A549 (cell line): Measurements from ENCODE around the gene SLC17A8. TPM values are rescaled to one million over a fixed set of nuclear protein-coding genes. Genes with fewer than 3 reads are reported as not detected.

Experiments
- ATAC-seq, 2 experiments: fragments of 200-7000 bp in 1 of 2; fragments of >200 bp in 1 of 2; cut with Nextera tagmentation in 1 of 2; cut with Tn5 transposase in 1 of 2; 3 replicates each; pipeline versions ENCODE4 v1.8.0 to v1.9.1; 2018 to 2020; ENCODE audit warnings: mild to moderate bottlenecking in 1 of 2, moderate library complexity in 1 of 2
- CTCF ChIA-PET: fragments of 300-600 bp; sonication (Branson Sonifier 250); formaldehyde crosslinking; extraction: SDS; loops from one replicate; lab custom pipeline; 2021; ENCODE audit warnings: antibody characterized with exemption, inconsistent platforms; lab: Yijun Ruan, JAX
- POLR2A ChIA-PET: fragments of 350-600 bp; formaldehyde crosslinking; extraction: SDS; loops from one replicate; lab custom pipeline; 2021; ENCODE audit warnings: antibody characterized with exemption, inconsistent platforms; lab: Yijun Ruan, JAX
- DNase-seq, 2 experiments: peaks; one replicate each; pipeline versions ENCODE4 v3.0.0 to v3.0.0-alpha.2; 2011 to 2016; ENCODE audit warnings: low read depth in 1 of 2, low spot score in 1 of 2
- FAIRE-seq: peaks from 2 replicates; lab custom pipeline; 2011; peaks lifted over from hg19 to GRCh38; lab: Jason Lieb, UNC
- H3K27ac ChIP-seq, 2 experiments: fragments of >200 bp; sonication (Bioruptor Twin); formaldehyde crosslinking; 3 replicates each; pipeline ENCODE4 v1.5.1; 2016 to 2017
- H3K4me1 ChIP-seq: fragments of >200 bp; sonication (Bioruptor Twin); formaldehyde crosslinking; 3 replicates; pipeline ENCODE4 v1.6.1; 2016
- H3K4me2 ChIP-seq: fragments of >200 bp; sonication (Bioruptor Twin); formaldehyde crosslinking; 3 replicates; pipeline ENCODE4 v1.6.1; 2016
- H3K4me3 ChIP-seq: fragments of >200 bp; sonication (Bioruptor Twin); formaldehyde crosslinking; 3 replicates; pipeline ENCODE4 v1.5.1; 2016
- H3K9me3 ChIP-seq: fragments of >200 bp; sonication (Bioruptor Twin); formaldehyde crosslinking; 3 replicates; pipeline ENCODE4 v1.6.1; 2016
- CBX8 ChIP-seq: fragments of 200-600 bp; sonication (generic); IDR thresholded peaks from 2 replicates; pipeline ENCODE4 v1.6.1; 2016
- CEBPB ChIP-seq, 2 experiments: fragments of >200 bp in 1 of 2; sonication (Bioruptor Twin) in 1 of 2; formaldehyde crosslinking in 1 of 2; IDR thresholded peaks; 2 replicates each; pipeline ENCODE4 v1.6.1; 2012 to 2016
- CHD4 ChIP-seq: fragments of 200-600 bp; sonication (generic); IDR thresholded peaks from 2 replicates; pipeline ENCODE4 v1.6.1; 2016; ENCODE audit warnings: antibody characterized with exemption, mild to moderate bottlenecking, borderline replicate concordance
- EHF ChIP-seq: fragments of 250-450 bp; sonication (Bioruptor Pico); IDR thresholded peaks from 2 replicates; pipeline ENCODE4 v1.5.0; 2020; ENCODE audit warnings: mild to moderate bottlenecking
- EP300 ChIP-seq, 2 experiments: fragments of >200 bp; sonication (Bioruptor Twin); formaldehyde crosslinking; IDR thresholded peaks; 2 replicates in 1 of 2; 3 replicates in 1 of 2; pipeline ENCODE4 v1.6.1; 2016 to 2017
- FOSB ChIP-seq: fragments of 250-450 bp; sonication (Bioruptor Pico); IDR thresholded peaks from 2 replicates; pipeline ENCODE4 v1.5.0; 2020; ENCODE audit warnings: mild to moderate bottlenecking, moderate library complexity
- FOSL2 ChIP-seq, 2 experiments: fragments of 450-650 bp in 1 of 2; fragments of >200 bp in 1 of 2; sonication (Bioruptor Twin) in 1 of 2; formaldehyde crosslinking; IDR thresholded peaks; 2 replicates each; pipeline versions ENCODE4 v1.5.0 to v1.6.1; 2016 to 2020; ENCODE audit warnings: mild to moderate bottlenecking in 1 of 2, moderate library complexity in 1 of 2
- HEYL ChIP-seq: fragments of 250-450 bp; sonication (Bioruptor Pico); IDR thresholded peaks from 2 replicates; pipeline ENCODE4 v1.8.0; 2021; ENCODE audit warnings: mild to moderate bottlenecking, moderate library complexity
- HOXA7 ChIP-seq: fragments of 250-450 bp; sonication (Bioruptor Pico); IDR thresholded peaks from 2 replicates; pipeline ENCODE4 v1.5.0; 2020; ENCODE audit warnings: mild to moderate bottlenecking, moderate library complexity
- HOXB5 ChIP-seq: fragments of 250-450 bp; sonication (Bioruptor Pico); IDR thresholded peaks from 2 replicates; pipeline ENCODE4 v1.5.0; 2020; ENCODE audit warnings: mild to moderate bottlenecking, moderate library complexity
- JUNB ChIP-seq: fragments of >200 bp; sonication (Bioruptor Twin); formaldehyde crosslinking; IDR thresholded peaks from 2 replicates; pipeline ENCODE4 v1.6.1; 2016
- KDM1A ChIP-seq: fragments of 200-600 bp; sonication (generic); IDR thresholded peaks from 2 replicates; pipeline ENCODE4 v1.6.1; 2016; ENCODE audit warnings: low read depth, mild to moderate bottlenecking
- KDM5A ChIP-seq: fragments of 200-600 bp; sonication (generic); IDR thresholded peaks from 2 replicates; pipeline ENCODE4 v1.6.1; 2016; ENCODE audit warnings: antibody characterized with exemption, mild to moderate bottlenecking
- MYC ChIP-seq: IDR thresholded peaks from 2 replicates; pipeline ENCODE4 v1.6.1; 2012; ENCODE audit warnings: mild to moderate bottlenecking, inconsistent platforms, low read length, improper control_type of control experiment, borderline replicate concordance
- NPAS2 ChIP-seq: fragments of 250-450 bp; sonication (Bioruptor Pico); IDR thresholded peaks from 2 replicates; pipeline ENCODE4 v1.8.0; 2022; ENCODE audit warnings: mild to moderate bottlenecking, moderate library complexity, borderline replicate concordance
- NR3C1 ChIP-seq: fragments of >200 bp; sonication (Bioruptor Twin); formaldehyde crosslinking; IDR thresholded peaks from 3 replicates; pipeline ENCODE4 v1.6.1; 2017
- PHF8 ChIP-seq: fragments of 200-600 bp; sonication (generic); IDR thresholded peaks from 2 replicates; pipeline ENCODE4 v1.6.1; 2016; ENCODE audit warnings: low read depth, mild to moderate bottlenecking, antibody characterized with exemption, moderate library complexity, borderline replicate concordance
- POLR2A ChIP-seq: IDR thresholded peaks from 2 replicates; pipeline ENCODE4 v1.6.1; 2012; ENCODE audit warnings: mild to moderate bottlenecking, low read length
- POLR2AphosphoS2 ChIP-seq: conservative IDR thresholded peaks from 2 replicates; pipeline ENCODE4 v1.6.1; 2012; ENCODE audit warnings: low read length, improper control_type of control experiment, inconsistent platforms
- RAD21 ChIP-seq, 2 experiments: fragments of >200 bp in 1 of 2; sonication (Bioruptor Twin) in 1 of 2; formaldehyde crosslinking in 1 of 2; IDR thresholded peaks in 1 of 2; conservative IDR thresholded peaks in 1 of 2; 2 replicates in 1 of 2; 3 replicates in 1 of 2; pipeline ENCODE4 v1.6.1; 2012 to 2018; ENCODE audit warnings: inconsistent platforms in 1 of 2
- RFX5 ChIP-seq: fragments of 450-650 bp; IDR thresholded peaks from 2 replicates; pipeline ENCODE4 v1.7.1; 2014; ENCODE audit warnings: antibody characterized with exemption, mild to moderate bottlenecking, moderate library complexity
- TP53 ChIP-seq: fragments of 250-450 bp; sonication (Bioruptor Pico); IDR thresholded peaks from 2 replicates; pipeline ENCODE4 v1.5.0; 2021; ENCODE audit warnings: mild to moderate bottlenecking, moderate library complexity
- WGBS: methylation state at CpG from one replicate; pipeline ENCODE4 v1.1.6; 2017; ENCODE audit errors: missing lambda C conversion rate; 5-methylcytosine and 5-hydroxymethylcytosine counted together
- polyA plus RNA-seq, 4 experiments: library from polyadenylated mRNA; depleted of rRNA in 3 of 4; stranded (reverse); fragments of >200 nt; fragmentation: RNase III in 1 of 4; extraction: RNeasy Plus Mini Kit Qiagen cat#74134 plus additional on column Dnase treatment in 1 of 4; gene quantifications; 2 replicates in 3 of 4; 3 replicates in 1 of 4; pipeline ENCODE4 v1.2.3, GENCODE V29; 2011 to 2017
- TF ChIP-seq, protein P1 (sequence below): fragments of >200 bp; sonication (Bioruptor Twin); formaldehyde crosslinking; IDR thresholded peaks from 2 replicates; pipeline ENCODE4 v1.6.1; 2016
- TF ChIP-seq, protein P2 (sequence below): IDR thresholded peaks from 2 replicates; pipeline ENCODE4 v1.6.1; 2012
- TF ChIP-seq, protein P3 (sequence below): fragments of 250-450 bp; sonication (Bioruptor Pico); IDR thresholded peaks from 2 replicates; pipeline ENCODE4 v1.5.0; 2021; ENCODE audit warnings: mild to moderate bottlenecking, moderate library complexity, borderline replicate concordance
- TF ChIP-seq, protein P4 (sequence below): fragments of 250-450 bp; sonication (Bioruptor Pico); IDR thresholded peaks from 2 replicates; pipeline ENCODE4 v1.5.0; 2020; ENCODE audit warnings: low read depth, mild to moderate bottlenecking, moderate library complexity
- TF ChIP-seq, protein P5 (sequence below): fragments of 150-350 bp; IDR thresholded peaks from 2 replicates; pipeline ENCODE4 v1.6.1; 2014; ENCODE audit warnings: low read depth, mild to moderate bottlenecking, low read length
- TF ChIP-seq, protein P6 (sequence below): fragments of 200-600 bp; sonication (generic); IDR thresholded peaks from 2 replicates; pipeline ENCODE4 v1.6.1; 2016; ENCODE audit warnings: antibody characterized with exemption, mild to moderate bottlenecking, moderate library complexity

SLC17A8 gene
- polyA plus RNA-seq, 2 of the 4 experiments (the other 2 are of a cell fraction): 0.03 to 0.04 TPM

DNA sequence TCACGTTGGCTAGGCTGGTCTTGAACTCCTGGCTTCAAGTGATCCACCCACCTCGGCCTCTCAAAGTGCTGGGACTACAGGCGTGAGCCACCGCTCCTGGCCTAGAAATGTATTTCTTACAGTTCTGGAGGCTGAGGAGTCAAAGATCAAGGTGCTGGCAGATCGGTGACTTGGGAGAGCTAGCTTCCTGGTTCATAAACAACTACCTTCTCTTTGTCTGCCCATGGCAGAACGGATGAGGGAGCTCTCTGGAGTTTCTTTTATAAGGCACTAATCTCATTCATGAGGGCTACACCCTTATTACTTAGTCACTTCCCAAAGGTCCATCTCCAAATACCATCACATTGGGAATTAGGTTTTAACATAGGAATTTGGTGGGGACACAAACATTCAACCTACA, 38.9 kb downstream of the SLC17A8 start:
- Histone ChIP-seq H3K27ac (no peak overlapping the region), H3K4me2 (no peak overlapping the region), H3K9me3 (no peaks in the 10 kb centered on the region), H3K4me1 (no peaks in the 10 kb centered on the region), H3K4me3 (no peak overlapping the region)
- TF ChIP-seq, protein P1, sequence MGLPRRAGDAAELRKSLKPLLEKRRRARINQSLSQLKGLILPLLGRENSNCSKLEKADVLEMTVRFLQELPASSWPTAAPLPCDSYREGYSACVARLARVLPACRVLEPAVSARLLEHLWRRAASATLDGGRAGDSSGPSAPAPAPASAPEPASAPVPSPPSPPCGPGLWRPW: no peak
- TF ChIP-seq POLR2A (no peak), HOXB5 (CRISPR knock-in tag) (no peak), HOXA7 (no peak), HEYL (no peak), CHD4 (no peak), NPAS2 (CRISPR knock-in tag) (no peak), KDM1A (no peak), MYC (no peak), PHF8 (no peak), TP53 (CRISPR knock-in tag) (no peak), CEBPB (IDR thresholded peaks at IDR 0.05) (no peak), JUNB (no peak), FOSL2 (IDR thresholded peaks at IDR 0.05) (no peak), FOSL2 (CRISPR knock-in tag; IDR thresholded peaks at IDR 0.05) (no peak), KDM5A (no peak), EHF (no peak), POLR2AphosphoS2 (no peak), EP300 (IDR thresholded peaks at IDR 0.05) (no peak)
- TF ChIP-seq, protein P2, sequence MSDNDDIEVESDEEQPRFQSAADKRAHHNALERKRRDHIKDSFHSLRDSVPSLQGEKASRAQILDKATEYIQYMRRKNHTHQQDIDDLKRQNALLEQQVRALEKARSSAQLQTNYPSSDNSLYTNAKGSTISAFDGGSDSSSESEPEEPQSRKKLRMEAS: no peak
- TF ChIP-seq, protein P3, sequence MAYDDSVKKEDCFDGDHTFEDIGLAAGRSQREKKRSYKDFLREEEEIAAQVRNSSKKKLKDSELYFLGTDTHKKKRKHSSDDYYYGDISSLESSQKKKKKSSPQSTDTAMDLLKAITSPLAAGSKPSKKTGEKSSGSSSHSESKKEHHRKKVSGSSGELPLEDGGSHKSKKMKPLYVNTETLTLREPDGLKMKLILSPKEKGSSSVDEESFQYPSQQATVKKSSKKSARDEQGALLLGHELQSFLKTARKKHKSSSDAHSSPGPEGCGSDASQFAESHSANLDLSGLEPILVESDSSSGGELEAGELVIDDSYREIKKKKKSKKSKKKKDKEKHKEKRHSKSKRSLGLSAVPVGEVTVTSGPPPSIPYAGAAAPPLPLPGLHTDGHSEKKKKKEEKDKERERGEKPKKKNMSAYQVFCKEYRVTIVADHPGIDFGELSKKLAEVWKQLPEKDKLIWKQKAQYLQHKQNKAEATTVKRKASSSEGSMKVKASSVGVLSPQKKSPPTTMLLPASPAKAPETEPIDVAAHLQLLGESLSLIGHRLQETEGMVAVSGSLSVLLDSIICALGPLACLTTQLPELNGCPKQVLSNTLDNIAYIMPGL (CRISPR knock-in tag): no peak
- ChIA-PET POLR2A (no interaction called here), CTCF (interaction anchor here (1.8 kb wide), 1 partner anchor 9 kb away, joined by 5 read pairs; no protein-coding TSS in a partner anchor)
- ATAC-seq (no peak), DNase-seq (no peak), FAIRE-seq (no peak)
- 69% methylated on average over 6 of the region's 6 CpGs for WGBS

DNA sequence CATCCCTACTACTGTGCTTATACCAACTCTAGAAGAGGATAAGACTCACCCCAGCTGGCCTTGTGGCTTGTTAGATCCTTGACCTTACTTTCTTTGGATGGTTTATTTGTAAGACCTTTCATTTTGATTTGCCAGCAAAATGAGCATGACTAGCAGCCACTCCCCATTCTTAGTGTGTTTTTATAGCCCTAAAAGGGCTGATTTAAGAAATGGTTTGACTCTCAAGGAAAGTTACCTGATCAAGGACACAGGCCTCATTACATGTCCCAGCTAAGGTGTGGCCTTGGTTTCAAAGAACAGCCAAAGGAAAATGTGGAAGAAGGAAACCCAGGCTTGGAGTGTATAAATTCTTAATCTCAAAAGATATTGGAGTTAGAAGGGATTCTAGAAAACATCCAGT, 41.4 kb downstream of the SLC17A8 start:
- DNase-seq (no peak), FAIRE-seq (no peak), ATAC-seq (no peak)
- no peaks in the 10 kb centered on the region for H3K9me3 ChIP-seq
- peaks cover 23% of the 10 kb centered on the region for H3K4me1 ChIP-seq
- CTCF ChIA-PET: interaction anchor here (0.7 to 1.5 kb wide), 4 partner anchors 8 to 156 kb away, joined by 3 read pairs; no protein-coding TSS in a partner anchor
- H3K27ac ChIP-seq: no peak overlapping the region
- H3K4me2 ChIP-seq: no peak overlapping the region
- POLR2A ChIA-PET: no interaction called here
- H3K4me3 ChIP-seq: no peak overlapping the region
- no peak for TF ChIP-seq CBX8
- no peak for TF ChIP-seq HEYL
- no peak for TF ChIP-seq FOSL2 (IDR thresholded peaks at IDR 0.05)
- no peak for TF ChIP-seq FOSL2 (CRISPR knock-in tag; IDR thresholded peaks at IDR 0.05)
- no peak for TF ChIP-seq FOSB (CRISPR knock-in tag)
- TF ChIP-seq, protein P4, sequence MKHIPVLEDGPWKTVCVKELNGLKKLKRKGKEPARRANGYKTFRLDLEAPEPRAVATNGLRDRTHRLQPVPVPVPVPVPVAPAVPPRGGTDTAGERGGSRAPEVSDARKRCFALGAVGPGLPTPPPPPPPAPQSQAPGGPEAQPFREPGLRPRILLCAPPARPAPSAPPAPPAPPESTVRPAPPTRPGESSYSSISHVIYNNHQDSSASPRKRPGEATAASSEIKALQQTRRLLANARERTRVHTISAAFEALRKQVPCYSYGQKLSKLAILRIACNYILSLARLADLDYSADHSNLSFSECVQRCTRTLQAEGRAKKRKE: no peak
- no peak for TF ChIP-seq NPAS2 (CRISPR knock-in tag)
- no peak for TF ChIP-seq POLR2A
- no peak for TF ChIP-seq NR3C1
- no peak for TF ChIP-seq RAD21 (conservative IDR thresholded peaks at IDR 0.05 in 1 of 2, IDR thresholded peaks at IDR 0.05 in 1 of 2)
- TF ChIP-seq RFX5: no peak
- TF ChIP-seq, protein P3 (CRISPR knock-in tag): no peak
- TF ChIP-seq, protein P5, sequence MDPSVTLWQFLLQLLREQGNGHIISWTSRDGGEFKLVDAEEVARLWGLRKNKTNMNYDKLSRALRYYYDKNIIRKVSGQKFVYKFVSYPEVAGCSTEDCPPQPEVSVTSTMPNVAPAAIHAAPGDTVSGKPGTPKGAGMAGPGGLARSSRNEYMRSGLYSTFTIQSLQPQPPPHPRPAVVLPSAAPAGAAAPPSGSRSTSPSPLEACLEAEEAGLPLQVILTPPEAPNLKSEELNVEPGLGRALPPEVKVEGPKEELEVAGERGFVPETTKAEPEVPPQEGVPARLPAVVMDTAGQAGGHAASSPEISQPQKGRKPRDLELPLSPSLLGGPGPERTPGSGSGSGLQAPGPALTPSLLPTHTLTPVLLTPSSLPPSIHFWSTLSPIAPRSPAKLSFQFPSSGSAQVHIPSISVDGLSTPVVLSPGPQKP: no peak
- TF ChIP-seq, protein P6, sequence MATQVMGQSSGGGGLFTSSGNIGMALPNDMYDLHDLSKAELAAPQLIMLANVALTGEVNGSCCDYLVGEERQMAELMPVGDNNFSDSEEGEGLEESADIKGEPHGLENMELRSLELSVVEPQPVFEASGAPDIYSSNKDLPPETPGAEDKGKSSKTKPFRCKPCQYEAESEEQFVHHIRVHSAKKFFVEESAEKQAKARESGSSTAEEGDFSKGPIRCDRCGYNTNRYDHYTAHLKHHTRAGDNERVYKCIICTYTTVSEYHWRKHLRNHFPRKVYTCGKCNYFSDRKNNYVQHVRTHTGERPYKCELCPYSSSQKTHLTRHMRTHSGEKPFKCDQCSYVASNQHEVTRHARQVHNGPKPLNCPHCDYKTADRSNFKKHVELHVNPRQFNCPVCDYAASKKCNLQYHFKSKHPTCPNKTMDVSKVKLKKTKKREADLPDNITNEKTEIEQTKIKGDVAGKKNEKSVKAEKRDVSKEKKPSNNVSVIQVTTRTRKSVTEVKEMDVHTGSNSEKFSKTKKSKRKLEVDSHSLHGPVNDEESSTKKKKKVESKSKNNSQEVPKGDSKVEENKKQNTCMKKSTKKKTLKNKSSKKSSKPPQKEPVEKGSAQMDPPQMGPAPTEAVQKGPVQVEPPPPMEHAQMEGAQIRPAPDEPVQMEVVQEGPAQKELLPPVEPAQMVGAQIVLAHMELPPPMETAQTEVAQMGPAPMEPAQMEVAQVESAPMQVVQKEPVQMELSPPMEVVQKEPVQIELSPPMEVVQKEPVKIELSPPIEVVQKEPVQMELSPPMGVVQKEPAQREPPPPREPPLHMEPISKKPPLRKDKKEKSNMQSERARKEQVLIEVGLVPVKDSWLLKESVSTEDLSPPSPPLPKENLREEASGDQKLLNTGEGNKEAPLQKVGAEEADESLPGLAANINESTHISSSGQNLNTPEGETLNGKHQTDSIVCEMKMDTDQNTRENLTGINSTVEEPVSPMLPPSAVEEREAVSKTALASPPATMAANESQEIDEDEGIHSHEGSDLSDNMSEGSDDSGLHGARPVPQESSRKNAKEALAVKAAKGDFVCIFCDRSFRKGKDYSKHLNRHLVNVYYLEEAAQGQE: no peak
- TF ChIP-seq MYC: no peak
- TF ChIP-seq EP300 (IDR thresholded peaks at IDR 0.05): no peak
- no peak for TF ChIP-seq CEBPB (IDR thresholded peaks at IDR 0.05)
- TF ChIP-seq KDM5A: no peak
